HG03460 (cell line): ENCODE results near the gene SECISBP2.

ENCODE experiments used
- ATAC-seq: cut with Tn5 transposase; IDR thresholded peaks from one replicate; pipeline ENCODE4 v1.9.1; 2021; ENCODE audit not compliant: unreplicated experiment

Gene SECISBP2

GRCh38 chr9:89379508-89380115, 61.3 kb downstream of the SECISBP2 start:
- ATAC-seq, result no peak

- ATAC-seq, result no peak
Measured at GRCh38 chr9:89380437-89381307, 62.4 kb downstream of the SECISBP2 start.

GRCh38 chr9:89381308-89381609, 63.0 kb downstream of the SECISBP2 start:
- no peak for ATAC-seq

- ATAC-seq, result no peak
Measured at GRCh38 chr9:89382026-89382986, 64.0 kb downstream of the SECISBP2 start.

- ATAC-seq, result no peak
Measured at GRCh38 chr9:89383030-89383720, 64.9 kb downstream of the SECISBP2 start.

GRCh38 chr9:89383721-89384300, 65.5 kb downstream of the SECISBP2 start:
- no peak for ATAC-seq

- ATAC-seq, result no peak
Measured at GRCh38 chr9:89384783-89385182, 66.5 kb downstream of the SECISBP2 start.

- ATAC-seq, result no peak
Measured at GRCh38 chr9:89386206-89386605, 67.9 kb downstream of the SECISBP2 start.

GRCh38 chr9:89386797-89387196, 68.5 kb downstream of the SECISBP2 start:
- ATAC-seq, result no peak

GRCh38 chr9:89387197-89387849, 69.0 kb downstream of the SECISBP2 start:
- ATAC-seq, result no peak

- no peak for ATAC-seq
Measured at GRCh38 chr9:89388084-89388867, 70.0 kb downstream of the SECISBP2 start.

GRCh38 chr9:89388868-89389177, 70.5 kb downstream of the SECISBP2 start:
- ATAC-seq, result no peak

GRCh38 chr9:89390068-89390555, 71.8 kb downstream of the SECISBP2 start:
- no peak for ATAC-seq

GRCh38 chr9:89390578-89391116, 72.3 kb downstream of the SECISBP2 start:
- ATAC-seq, result no peak

GRCh38 chr9:89391585-89391984, 73.3 kb downstream of the SECISBP2 start:
- no peak for ATAC-seq

- no peak for ATAC-seq
Measured at GRCh38 chr9:89394412-89394811, 76.1 kb downstream of the SECISBP2 start.

GRCh38 chr9:89395931-89396710, 77.8 kb downstream of the SECISBP2 start:
- no peak for ATAC-seq

- ATAC-seq, result no peak
Measured at GRCh38 chr9:89397471-89397870, 79.2 kb downstream of the SECISBP2 start.
